Hepatocyte (in vitro differentiated cells): Measurements from ENCODE around the gene SUPT4H1.

Source experiments
- CTCF ChIP-seq: fragments of 200-600 bp; sonication (generic); IDR thresholded peaks from 2 replicates; pipeline ENCODE4 v1.5.1; 2016; ENCODE audit warnings: antibody characterized with exemption, mild to moderate bottlenecking; ENCODE audit not compliant: poor library complexity
- EZH2 ChIP-seq: fragments of 200-600 bp; sonication (generic); IDR thresholded peaks from 2 replicates; pipeline ENCODE4 v1.6.1; 2016; ENCODE audit warnings: antibody characterized with exemption, mild to moderate bottlenecking, borderline replicate concordance
- EZH2phosphoT487 ChIP-seq: fragments of 200-600 bp; sonication (generic); IDR thresholded peaks from one replicate; pipeline ENCODE4 v1.6.1; 2018; ENCODE audit warnings: antibody characterized with exemption, mild to moderate bottlenecking, low read depth, moderate library complexity; ENCODE audit not compliant: unreplicated experiment, severe bottlenecking

DNA sequence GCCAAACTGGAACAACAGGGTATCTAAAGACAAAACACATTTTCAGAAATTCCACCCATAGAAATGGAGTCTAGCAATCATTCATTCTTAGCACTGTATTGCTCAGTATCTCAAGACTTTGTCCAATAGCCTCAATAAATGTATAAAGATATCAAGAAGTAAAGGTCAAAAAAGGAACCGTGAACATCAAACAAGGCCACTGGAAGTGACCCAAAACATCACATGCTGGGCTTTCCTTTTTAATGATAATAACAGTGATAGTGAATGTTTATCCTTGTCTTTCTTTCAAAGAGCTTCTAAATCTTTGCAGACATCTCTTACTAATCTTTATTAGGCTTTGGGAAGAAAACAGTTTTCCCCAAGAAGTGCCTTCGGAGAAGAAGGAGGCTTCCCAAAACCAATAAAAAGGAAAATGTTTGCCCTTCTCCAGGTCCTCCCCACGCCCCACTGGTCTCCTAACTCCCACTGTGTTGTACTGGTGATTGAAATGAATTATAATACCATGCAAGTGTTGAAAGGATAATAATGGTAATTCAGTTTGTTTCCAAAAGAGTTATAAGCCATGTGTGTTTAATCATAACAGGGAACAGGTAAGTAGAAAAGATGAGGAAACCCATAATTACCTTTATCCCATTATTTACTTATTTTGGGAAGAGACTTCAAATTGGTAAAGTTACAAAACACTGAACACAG lies 46.7 kb upstream of the SUPT4H1 start:
- TF ChIP-seq CTCF (no peak), EZH2 (no peak), EZH2phosphoT487 (no peak)
